PFSK-1 (cell line): ENCODE data around the gene C16orf78.

Experiments
- FOXP2 ChIP-seq: optimal IDR thresholded peaks from 2 replicates; pipeline ENCODE3; 2011; ENCODE audit warnings: borderline replicate concordance, control low read depth, inconsistent platforms; ENCODE audit not compliant: insufficient read depth; ENCODE audit errors: extremely low read length, extremely low read depth
- POLR2AphosphoS5 ChIP-seq: IDR thresholded peaks from 2 replicates; pipeline ENCODE4 v1.6.1; 2012; ENCODE audit warnings: low read depth, mild to moderate bottlenecking, control low read depth, low read length, moderate library complexity
- SIN3A ChIP-seq: IDR thresholded peaks from 2 replicates; pipeline ENCODE4 v1.6.1; 2012; ENCODE audit warnings: mild to moderate bottlenecking, low read length, moderate library complexity, borderline replicate concordance; ENCODE audit not compliant: insufficient read depth
- TAF1 ChIP-seq: IDR thresholded peaks from 2 replicates; pipeline ENCODE4 v1.6.1; 2012; ENCODE audit warnings: low read length, control low read depth, borderline replicate concordance; ENCODE audit not compliant: insufficient read depth
- TF ChIP-seq, protein P1 (sequence below), 2 experiments: IDR thresholded peaks; 2 replicates each; pipeline versions ENCODE4 v1.6.1 to v1.8.0; 2011 to 2012; ENCODE audit warnings: low read depth in 2 of 2, low read length in 2 of 2, control low read depth in 1 of 2, inconsistent platforms in 1 of 2, mild to moderate bottlenecking in 1 of 2, moderate library complexity in 1 of 2; ENCODE audit not compliant: insufficient read depth in 1 of 2

The C16orf78 gene

DNA sequence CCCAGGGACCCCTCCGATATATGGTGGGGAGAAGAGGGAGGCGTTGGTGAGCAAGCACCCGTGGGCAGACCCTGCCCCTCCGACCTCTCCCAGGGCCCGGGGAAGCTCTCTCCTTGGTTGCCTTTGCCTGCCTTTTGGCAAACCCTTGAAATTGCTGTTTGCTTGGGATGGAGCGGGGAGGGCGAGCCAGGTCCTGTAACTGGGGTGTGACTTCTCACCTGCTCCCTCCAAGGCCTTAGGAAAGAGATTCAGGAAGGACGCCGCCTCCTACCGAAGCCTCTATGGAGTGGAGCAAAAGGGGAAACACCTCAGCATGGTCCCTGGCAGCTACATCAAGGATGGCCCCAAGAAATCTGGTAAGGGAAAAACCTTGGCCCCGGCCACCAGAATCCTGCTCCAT is 4.6 kb downstream of the C16orf78 start:
- TF ChIP-seq, protein P1, sequence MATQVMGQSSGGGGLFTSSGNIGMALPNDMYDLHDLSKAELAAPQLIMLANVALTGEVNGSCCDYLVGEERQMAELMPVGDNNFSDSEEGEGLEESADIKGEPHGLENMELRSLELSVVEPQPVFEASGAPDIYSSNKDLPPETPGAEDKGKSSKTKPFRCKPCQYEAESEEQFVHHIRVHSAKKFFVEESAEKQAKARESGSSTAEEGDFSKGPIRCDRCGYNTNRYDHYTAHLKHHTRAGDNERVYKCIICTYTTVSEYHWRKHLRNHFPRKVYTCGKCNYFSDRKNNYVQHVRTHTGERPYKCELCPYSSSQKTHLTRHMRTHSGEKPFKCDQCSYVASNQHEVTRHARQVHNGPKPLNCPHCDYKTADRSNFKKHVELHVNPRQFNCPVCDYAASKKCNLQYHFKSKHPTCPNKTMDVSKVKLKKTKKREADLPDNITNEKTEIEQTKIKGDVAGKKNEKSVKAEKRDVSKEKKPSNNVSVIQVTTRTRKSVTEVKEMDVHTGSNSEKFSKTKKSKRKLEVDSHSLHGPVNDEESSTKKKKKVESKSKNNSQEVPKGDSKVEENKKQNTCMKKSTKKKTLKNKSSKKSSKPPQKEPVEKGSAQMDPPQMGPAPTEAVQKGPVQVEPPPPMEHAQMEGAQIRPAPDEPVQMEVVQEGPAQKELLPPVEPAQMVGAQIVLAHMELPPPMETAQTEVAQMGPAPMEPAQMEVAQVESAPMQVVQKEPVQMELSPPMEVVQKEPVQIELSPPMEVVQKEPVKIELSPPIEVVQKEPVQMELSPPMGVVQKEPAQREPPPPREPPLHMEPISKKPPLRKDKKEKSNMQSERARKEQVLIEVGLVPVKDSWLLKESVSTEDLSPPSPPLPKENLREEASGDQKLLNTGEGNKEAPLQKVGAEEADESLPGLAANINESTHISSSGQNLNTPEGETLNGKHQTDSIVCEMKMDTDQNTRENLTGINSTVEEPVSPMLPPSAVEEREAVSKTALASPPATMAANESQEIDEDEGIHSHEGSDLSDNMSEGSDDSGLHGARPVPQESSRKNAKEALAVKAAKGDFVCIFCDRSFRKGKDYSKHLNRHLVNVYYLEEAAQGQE (IDR thresholded peaks at IDR 0.05; ENCODE audit: insufficient read depth in 1 of 2, low read depth in 2 of 2, low read length in 2 of 2), result no peak
- no peak for TF ChIP-seq TAF1

DNA sequence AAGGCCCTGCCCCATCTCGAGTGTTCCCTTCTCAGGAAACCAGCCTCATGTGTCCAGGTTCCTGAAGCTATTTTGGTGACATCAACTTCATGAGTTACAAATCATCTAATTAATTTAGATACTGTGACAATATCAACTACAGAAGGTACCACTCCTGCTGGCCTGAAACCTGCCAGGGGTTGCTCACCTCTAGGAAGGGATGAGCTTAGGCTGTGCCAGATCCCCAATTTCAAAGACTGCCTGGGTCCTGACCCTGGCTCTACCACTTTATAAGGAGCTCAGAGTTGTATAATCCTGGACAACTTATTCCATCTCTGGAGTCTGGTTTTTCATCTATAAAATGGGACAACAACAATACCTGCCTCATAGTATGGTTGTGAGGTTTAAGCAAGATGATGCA is 5.2 kb downstream of the C16orf78 start:
- TF ChIP-seq, protein P1 (IDR thresholded peaks at IDR 0.05; ENCODE audit: insufficient read depth in 1 of 2, low read depth in 2 of 2, low read length in 2 of 2), result no peak
- TF ChIP-seq FOXP2, result no peak
- TF ChIP-seq TAF1, result no peak
- TF ChIP-seq SIN3A, result no peak
- no peak for TF ChIP-seq POLR2AphosphoS5

GRCh38 chr16:49382916-49383315 is 9.3 kb downstream of the C16orf78 start:
- TF ChIP-seq SIN3A (no peak), TAF1 (no peak), POLR2AphosphoS5 (no peak), FOXP2 (no peak)
- TF ChIP-seq, protein P1 (IDR thresholded peaks at IDR 0.05; ENCODE audit: insufficient read depth in 1 of 2, low read depth in 2 of 2, low read length in 2 of 2), result no peak

- TF ChIP-seq SIN3A (no peak), POLR2AphosphoS5 (no peak), TAF1 (no peak), FOXP2 (no peak)
- TF ChIP-seq, protein P1 (IDR thresholded peaks at IDR 0.05; ENCODE audit: insufficient read depth in 1 of 2, low read depth in 2 of 2, low read length in 2 of 2), result no peak
Observed at GRCh38 chr16:49395021-49395420, 21.4 kb downstream of the C16orf78 start.

- TF ChIP-seq SIN3A, result no peak
- TF ChIP-seq, protein P1 (IDR thresholded peaks at IDR 0.05; ENCODE audit: insufficient read depth in 1 of 2, low read depth in 2 of 2, low read length in 2 of 2), result no peak
- TF ChIP-seq TAF1, result no peak
- no peak for TF ChIP-seq POLR2AphosphoS5
- TF ChIP-seq FOXP2, result no peak
Observed at GRCh38 chr16:49396206-49396720, 22.7 kb downstream of the C16orf78 start.
